ENCODE results near the gene MBD6.

The MBD6 gene

GRCh38 chr12:57522011-57522886 is at the start of gene MBD6:
Gene MBD6, plus strand, starts transcription at chr12:57522824. Its CDS starts 1,480 bp downstream, at chr12:57524304.
- DNase-seq: peak; percentile 97

GRCh38 chr12:57473392-57473791 is 49.2 kb upstream of the MBD6 start:
- DNase-seq: no peak

- no peak for DNase-seq
Measured at GRCh38 chr12:57473886-57474285, 48.7 kb upstream of the MBD6 start.

- DNase-seq: no peak
Measured at GRCh38 chr12:57474430-57474829, 48.2 kb upstream of the MBD6 start.

GRCh38 chr12:57474862-57475261 is 47.8 kb upstream of the MBD6 start:
- DNase-seq: no peak

- no peak for DNase-seq
Measured at GRCh38 chr12:57475271-57476161, 47.1 kb upstream of the MBD6 start.

GRCh38 chr12:57476162-57476992 is 46.2 kb upstream of the MBD6 start:
- DNase-seq: peak; percentile 88

GRCh38 chr12:57476993-57477709 is 45.5 kb upstream of the MBD6 start:
- no peak for DNase-seq

GRCh38 chr12:57477710-57478681 is 44.6 kb upstream of the MBD6 start:
- no peak for DNase-seq

- DNase-seq: no peak
Measured at GRCh38 chr12:57479043-57479375, 43.6 kb upstream of the MBD6 start.

- peak; percentile 71 for DNase-seq
Measured at GRCh38 chr12:57479376-57480115, 43.1 kb upstream of the MBD6 start, which contains the start of gene ARHGAP9. Gene ARHGAP9, minus strand, starts transcription at chr12:57479866. Its CDS starts 460 bp downstream, at chr12:57479406.

GRCh38 chr12:57481671-57482070 is 41.0 kb upstream of the MBD6 start:
- no peak for DNase-seq

- DNase-seq: no peak
Measured at GRCh38 chr12:57483466-57483865, 39.2 kb upstream of the MBD6 start.

- no peak for DNase-seq
Measured at GRCh38 chr12:57485695-57486094, 36.9 kb upstream of the MBD6 start.

GRCh38 chr12:57487055-57487596 is 35.5 kb upstream of the MBD6 start:
- DNase-seq: no peak

- DNase-seq: peak; percentile 92
Measured at GRCh38 chr12:57487597-57488401, 34.8 kb upstream of the MBD6 start, which contains the start of gene MARS1. Gene MARS1, plus strand, starts transcription at chr12:57488068. Its CDS starts 23 bp downstream, at chr12:57488091.

GRCh38 chr12:57488402-57489156 is 34.0 kb upstream of the MBD6 start:
- no peak for DNase-seq

- no peak for DNase-seq
Measured at GRCh38 chr12:57489157-57489641, 33.4 kb upstream of the MBD6 start.
